NCI-H1048 (cell line): ENCODE measurements around the gene SEC14L1.
"Not testable (repeated sequence)": the region's sequence is repeated elsewhere in the genome, so short reads cannot be mapped to it uniquely, and the experiment has no call there.

Experiments used
- DNase-seq: peaks from one replicate; lab custom pipeline; 2025; lab: John Stamatoyannopoulos, UW

Gene SEC14L1

DNA sequence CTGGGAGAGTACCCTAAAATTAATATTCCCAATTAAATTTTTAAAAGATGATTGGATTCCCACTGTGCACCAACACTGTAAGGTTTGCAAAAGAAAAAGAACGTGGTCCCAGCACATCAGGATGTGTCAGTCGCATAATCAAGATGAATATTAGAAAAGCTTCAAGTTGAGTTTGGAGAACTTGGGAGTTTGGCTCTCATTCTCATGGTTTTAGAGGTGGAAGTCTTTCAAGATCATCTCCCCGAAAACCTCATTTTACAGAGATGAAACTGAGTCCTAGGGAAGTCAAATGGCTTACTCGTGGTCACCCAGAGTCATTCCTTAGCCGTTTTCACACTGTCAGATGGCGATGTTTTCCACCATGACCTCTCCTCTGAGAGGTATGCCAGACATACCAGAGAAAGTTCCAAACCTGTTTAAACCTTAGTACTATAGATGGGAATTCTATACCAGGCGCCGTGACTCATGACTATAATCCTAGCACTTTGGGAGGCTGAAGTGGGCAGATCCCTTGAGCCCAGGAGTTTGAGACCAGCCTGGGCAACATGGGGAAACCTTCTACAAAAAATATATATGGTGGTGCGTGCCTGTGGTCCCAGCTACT, 1.2 kb downstream of the SEC14L1 start:
- DNase-seq, result no peak

DNA sequence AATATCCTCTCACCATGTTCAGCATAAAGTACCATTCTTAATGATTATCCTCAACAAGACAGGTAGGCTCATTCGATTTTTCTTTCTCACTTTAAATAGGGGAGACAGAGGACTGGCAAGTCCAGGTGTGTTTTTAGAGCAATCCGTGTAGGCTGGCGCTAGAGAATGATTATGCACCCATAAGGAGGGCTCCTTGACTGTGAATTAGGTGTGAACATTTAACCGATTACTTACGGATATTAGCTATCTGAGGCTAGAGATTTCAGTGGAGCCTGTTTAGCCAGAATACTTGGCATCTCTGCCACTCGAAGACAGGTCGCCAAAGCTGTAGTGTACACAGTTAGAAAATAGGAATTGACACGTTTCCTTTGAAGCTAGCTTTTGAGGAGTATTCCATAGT, 1.9 kb downstream of the SEC14L1 start:
- no peak for DNase-seq

GRCh38 chr17:77143306-77143705, 2.5 kb downstream of the SEC14L1 start:
- no peak for DNase-seq

DNA sequence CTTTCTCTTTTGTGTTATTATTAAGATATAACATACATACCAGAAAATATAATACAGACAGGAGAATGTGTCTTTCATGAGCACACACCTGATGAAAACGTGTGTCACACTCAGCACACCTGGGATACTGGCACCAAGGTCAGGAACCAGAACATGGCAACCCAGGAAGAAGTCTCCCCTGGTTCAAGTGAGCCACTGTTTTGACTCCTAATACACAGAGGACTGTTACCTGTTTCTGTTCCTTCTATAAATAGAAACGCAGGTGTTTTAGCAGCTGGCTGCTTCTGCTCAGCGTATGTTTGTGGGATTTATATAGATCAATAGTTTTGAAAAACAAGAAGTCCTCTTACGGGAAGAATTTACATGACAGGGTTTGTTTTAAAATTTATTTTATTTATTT, 3.5 kb downstream of the SEC14L1 start:
- no peak for DNase-seq

DNA sequence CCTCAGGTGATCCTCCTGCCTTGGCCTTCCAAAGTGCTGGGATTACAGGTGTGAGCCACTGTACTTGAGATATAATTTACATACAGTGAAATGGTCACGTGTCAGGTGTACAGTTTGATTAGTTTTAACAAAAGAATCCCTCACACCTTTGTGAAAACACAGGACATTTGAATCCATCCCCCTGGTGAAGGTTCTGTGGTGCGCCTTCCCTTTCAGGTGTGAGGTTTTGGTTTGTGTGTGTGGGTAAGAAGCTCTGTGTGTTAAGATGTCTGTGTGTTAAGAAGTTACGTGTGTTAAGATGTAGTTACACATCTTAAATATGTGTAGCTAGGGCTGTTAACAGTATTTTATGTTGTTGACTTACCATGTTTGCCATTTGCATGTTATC, 4.4 kb downstream of the SEC14L1 start:
- no peak for DNase-seq

DNA sequence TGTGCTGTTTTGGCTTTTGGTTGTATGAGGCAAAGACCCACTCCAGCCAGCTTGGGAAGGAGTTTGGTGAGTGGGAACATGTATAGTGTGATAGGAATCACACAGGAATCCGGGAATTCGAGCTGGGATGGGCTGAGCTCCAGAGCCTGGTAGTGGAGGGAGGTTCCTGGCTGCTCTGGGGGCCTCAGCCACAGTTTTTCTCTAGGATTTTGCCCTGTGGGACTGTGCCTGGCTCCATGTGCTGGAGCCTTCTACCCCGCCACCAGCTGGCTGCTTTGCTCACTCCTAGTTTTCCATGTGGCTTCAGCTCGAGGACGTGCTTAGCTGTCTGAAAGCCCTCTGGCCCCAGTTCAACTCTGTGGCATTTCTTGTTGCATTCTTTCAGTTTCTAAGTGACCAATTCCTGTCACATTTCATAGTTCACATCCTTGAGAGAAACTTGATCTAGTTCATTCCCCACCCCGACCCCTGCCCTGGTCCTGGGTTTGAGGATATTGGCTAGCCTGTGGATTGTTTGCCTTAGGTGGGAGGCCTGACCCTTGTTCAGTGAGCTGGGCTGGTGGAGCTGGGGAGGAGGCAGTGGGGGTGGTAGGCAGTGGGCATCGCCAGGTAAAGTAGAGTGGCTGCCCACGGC, 5.0 kb downstream of the SEC14L1 start:
- DNase-seq, result no peak

- no peak for DNase-seq
Observed at GRCh38 chr17:77146246-77146632, 5.5 kb downstream of the SEC14L1 start.

- DNase-seq, result no peak
Observed at GRCh38 chr17:77146882-77147281, 6.1 kb downstream of the SEC14L1 start.

GRCh38 chr17:77147357-77147801, 6.6 kb downstream of the SEC14L1 start:
- DNase-seq, result peak; percentile 49

DNA sequence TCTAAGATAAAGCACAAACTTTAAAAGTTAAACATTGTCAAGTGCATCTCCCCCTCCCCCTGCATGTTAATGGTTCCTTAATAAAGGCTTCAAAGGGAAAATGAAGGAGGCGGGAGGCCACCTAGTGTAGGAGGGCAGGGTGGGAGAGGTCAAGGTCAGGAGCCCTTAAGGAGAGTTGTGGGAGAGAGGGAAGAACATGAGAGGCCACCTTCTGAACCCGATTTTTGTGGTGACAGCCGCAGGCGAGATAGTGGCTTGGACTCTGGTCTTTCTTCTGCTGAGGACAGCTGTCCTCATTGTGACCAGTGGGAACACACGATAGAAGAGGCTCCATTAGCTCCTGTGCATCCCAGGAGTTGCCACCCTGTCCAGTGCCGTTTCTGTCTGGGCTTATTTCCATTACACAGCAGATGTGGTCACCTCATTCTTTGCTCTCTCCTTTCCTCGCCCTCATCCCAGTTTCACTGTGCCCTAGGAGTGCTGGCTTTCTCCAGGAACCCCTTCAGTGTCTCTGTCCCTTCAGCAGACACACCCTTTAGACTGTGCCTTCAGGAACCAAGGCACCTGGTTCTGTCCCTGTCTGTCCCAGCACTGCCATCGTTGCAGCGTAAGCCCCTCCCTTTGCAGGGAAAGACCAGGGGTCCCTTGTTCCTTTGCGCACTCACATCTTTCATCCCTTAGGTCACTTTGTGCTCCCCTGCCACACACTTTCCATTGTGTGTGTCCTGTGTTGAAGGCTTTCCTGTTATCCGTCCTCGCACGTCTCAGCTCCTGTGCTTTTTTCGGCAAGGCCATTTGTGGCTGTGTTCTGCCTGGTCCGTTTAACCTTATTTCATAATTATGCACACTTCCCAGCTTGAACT, 7.5 kb downstream of the SEC14L1 start:
- no peak for DNase-seq

GRCh38 chr17:77148940-77149510, 8.3 kb downstream of the SEC14L1 start:
- no peak for DNase-seq

GRCh38 chr17:77150196-77150595, 9.4 kb downstream of the SEC14L1 start:
- DNase-seq, result no peak

GRCh38 chr17:77151186-77151585, 10.4 kb downstream of the SEC14L1 start:
- DNase-seq, result no peak

DNA sequence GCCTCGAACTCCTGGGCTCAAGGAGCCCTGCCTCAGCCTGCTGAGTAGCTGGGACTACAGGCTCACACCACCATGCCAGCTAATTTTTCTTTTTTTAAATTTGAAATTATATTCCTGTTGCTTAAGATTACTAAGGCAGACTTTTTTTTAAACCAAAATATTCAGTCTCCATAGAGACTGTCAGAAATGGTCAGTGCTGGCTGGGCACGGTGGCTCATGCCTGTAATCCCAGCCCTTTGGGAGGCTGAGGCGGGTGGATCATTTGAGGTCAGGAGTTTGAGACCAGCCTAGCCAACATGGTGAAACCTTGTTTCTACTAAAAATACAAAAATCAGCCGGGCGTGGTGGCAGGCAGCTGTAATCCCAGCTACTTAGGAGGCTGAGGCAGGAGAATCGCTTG, 11.3 kb downstream of the SEC14L1 start:
- not testable (repeated sequence) for DNase-seq

GRCh38 chr17:77153472-77153871, 12.7 kb downstream of the SEC14L1 start:
- DNase-seq, result no peak

GRCh38 chr17:77153999-77154586, 13.3 kb downstream of the SEC14L1 start:
- DNase-seq, result no peak

DNA sequence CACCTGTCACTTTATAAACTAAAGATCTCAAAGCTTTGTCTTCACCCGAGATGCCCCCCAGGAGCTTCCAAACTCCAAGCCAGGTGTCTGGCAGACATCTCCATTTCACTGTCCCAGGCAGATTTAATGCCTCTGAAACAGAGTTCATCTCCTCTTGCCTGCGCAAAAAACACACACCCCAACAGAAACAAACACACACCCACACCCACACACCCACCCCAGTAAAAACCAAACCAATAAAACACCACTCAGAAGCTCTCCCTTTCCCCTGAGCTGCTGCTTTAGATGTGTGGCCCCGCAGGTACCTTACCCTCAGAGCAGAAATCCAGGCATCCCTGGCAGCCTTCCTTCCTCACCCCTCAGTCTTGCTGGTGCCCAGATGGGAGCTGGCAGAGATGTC, 14.4 kb downstream of the SEC14L1 start:
- no peak for DNase-seq

GRCh38 chr17:77157766-77158165, 17.0 kb downstream of the SEC14L1 start:
- DNase-seq, result not testable (repeated sequence)

GRCh38 chr17:77160091-77160874, 19.5 kb downstream of the SEC14L1 start:
- DNase-seq, result peak; percentile 32

DNA sequence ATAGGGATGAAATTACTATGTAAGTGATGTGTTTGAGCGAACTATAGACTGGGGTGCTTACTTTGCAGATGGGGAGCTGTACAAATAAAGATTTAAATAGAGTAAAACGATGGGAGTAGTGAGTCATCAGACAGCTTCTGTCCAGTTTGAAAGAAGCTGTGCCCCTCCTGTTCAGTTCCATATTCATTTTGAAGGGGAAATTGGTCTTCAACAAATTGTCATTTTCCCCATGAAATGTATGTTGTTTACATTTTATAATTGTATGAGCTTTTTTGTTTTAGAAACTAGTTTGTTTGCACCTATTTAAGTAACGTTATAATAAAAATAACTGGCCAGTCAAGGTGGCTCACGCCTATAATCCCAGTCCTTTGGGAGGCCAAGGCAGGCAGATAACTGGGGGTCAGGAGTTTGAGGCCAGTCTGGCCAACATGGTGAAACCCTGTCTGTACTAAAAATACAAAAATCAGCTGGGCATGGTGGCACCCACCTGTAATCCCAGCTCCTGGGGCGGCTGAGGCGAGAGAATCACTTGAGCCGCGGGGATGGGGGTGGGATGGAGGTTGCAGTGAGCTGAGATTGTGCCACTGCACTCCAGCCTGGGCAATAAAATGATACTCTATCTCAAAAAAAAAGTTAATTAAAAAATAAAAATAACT, 20.2 kb downstream of the SEC14L1 start:
- no peak for DNase-seq

GRCh38 chr17:77161953-77162352, 21.2 kb downstream of the SEC14L1 start:
- DNase-seq, result no peak
